IgD-negative memory B cell (primary cell): ENCODE measurements around the gene SESTD1. TPM values are rescaled to one million over a fixed set of nuclear protein-coding genes. Genes with fewer than 3 reads are reported as not detected.
"Not testable (repeated sequence)": the region's sequence is repeated elsewhere in the genome, so short reads cannot be mapped to it uniquely, and the experiment has no call there.

ENCODE experiments used
- H3K27ac Mint-ChIP-seq, 3 donors: one replicate each; pipeline ENCODE4 v1.8.0; 2020 to 2022; ENCODE audit warnings: mild to moderate bottlenecking in 3 of 3, mixed read lengths in 3 of 3, moderate library complexity in 1 of 3
- H3K27me3 Mint-ChIP-seq: one replicate; pipeline ENCODE4 v1.8.0; 2021; ENCODE audit warnings: mixed read lengths
- H3K36me3 Mint-ChIP-seq: one replicate; pipeline ENCODE4 v1.8.0; 2020; ENCODE audit warnings: mild to moderate bottlenecking, mixed read lengths
- H3K4me1 Mint-ChIP-seq, 3 donors: one replicate each; pipeline ENCODE4 v1.8.0; 2020 to 2022; ENCODE audit warnings: mixed read lengths in 3 of 3, mild to moderate bottlenecking in 1 of 3
- H3K4me3 Mint-ChIP-seq, 4 donors: one replicate each; pipeline ENCODE4 v1.8.0; 2020 to 2022; ENCODE audit warnings: mild to moderate bottlenecking in 4 of 4, mixed read lengths in 4 of 4, moderate library complexity in 3 of 4
- H3K9me3 Mint-ChIP-seq, 3 donors: one replicate each; pipeline ENCODE4 v1.8.0; 2020 to 2021; ENCODE audit warnings: mixed read lengths in 3 of 3, mild to moderate bottlenecking in 1 of 3
- polyA plus RNA-seq: library from polyadenylated mRNA; unstranded; fragments of 300-500 nt; fragmentation: Illumina TruSeq; gene quantifications from one replicate; pipeline ENCODE4 v1.2.3, GENCODE V29; 2021

The SESTD1 gene
- polyA plus RNA-seq, 1 donor from 2014 or later: 23.6 TPM

DNA sequence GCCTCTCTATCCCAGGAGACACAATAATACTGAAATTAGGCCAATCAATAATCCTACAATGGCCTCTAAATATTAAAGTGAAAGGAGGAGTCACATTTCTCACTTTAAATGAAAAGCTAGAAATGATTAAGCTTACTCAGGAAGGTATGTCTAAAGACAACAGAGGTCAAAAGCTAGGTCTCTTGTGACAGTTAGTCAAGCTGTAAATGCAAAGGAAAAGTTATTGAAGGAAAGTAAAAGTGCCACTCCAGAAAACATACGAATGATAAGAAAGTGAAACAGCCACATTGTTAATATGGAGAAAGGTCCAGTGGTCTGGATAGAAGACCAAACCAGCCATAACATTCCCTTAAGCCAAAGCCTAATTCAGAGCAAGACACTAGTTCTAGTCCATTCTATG lies 9.5 kb downstream of the SESTD1 start:
- Mint-ChIP-seq H3K4me3 (peak overlapping the region in 2 of 4 donors; percentile 53 to 61), H3K27me3 (no peaks in the 10 kb centered on the region), H3K4me1 (peaks cover 41 to 63% (median 57%) of the 10 kb centered on the region in 3 donors), H3K9me3 (peaks cover 0 to 10% (median 0%) of the 10 kb centered on the region in 3 donors), H3K27ac (peak overlapping the region in 2 of 3 donors; percentile 17 to 18), H3K36me3 (peaks cover under 1% of the 10 kb centered on the region)

DNA sequence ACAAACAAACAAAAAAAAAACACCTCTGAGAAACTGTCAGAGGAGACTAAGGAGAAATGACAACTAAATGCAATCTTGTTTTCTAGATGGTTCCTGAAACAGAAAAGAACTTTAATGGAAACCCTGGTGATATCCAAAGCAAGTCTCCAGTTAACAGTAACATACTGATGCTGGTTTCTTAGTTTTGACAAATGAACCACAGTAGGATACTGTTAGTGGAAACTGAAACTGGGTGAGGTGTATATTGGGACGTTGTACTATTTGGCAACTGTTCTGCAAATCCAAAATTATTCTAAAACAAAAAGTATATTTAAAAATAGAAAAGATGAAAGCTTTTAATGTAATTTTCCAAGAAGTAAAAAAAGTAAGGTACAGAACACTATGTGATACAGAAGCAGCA lies 11.4 kb downstream of the SESTD1 start:
- Mint-ChIP-seq H3K9me3 (peaks cover 0 to 11% (median 0%) of the 10 kb centered on the region in 3 donors), H3K4me3 (peak overlapping the region; percentile 41 to 89 (median 72)), H3K36me3 (peaks cover 3% of the 10 kb centered on the region), H3K4me1 (peaks cover 58 to 68% (median 67%) of the 10 kb centered on the region in 3 donors), H3K27me3 (no peaks in the 10 kb centered on the region), H3K27ac (peak overlapping the region in 2 of 3 donors; percentile 91 to 92)

DNA sequence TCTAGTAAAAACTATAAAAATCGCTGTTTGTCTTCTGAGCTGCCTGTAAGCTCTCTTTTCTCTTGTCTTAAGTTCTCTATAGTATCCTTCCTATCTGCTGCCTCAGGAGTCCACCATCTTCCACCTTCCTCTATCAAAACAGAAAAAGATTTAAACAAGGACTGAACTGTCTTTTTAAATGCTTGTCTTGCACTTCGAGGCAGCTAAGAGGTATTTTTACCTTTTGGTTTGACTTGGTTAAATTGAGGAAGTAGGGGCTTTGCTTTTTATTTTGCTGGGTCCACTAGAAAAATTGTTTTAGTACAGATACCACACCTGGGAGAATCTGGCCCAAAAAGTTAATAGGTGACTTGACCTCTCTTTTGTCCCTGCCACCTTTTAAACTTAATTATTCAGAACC lies 12.2 kb downstream of the SESTD1 start:
- Mint-ChIP-seq H3K4me3 (peak overlapping the region; percentile 41 to 89 (median 72)), H3K27ac (peak overlapping the region; percentile 89 to 92 (median 91)), H3K36me3 (peaks cover 6% of the 10 kb centered on the region), H3K27me3 (no peaks in the 10 kb centered on the region), H3K9me3 (peaks cover 0 to 11% (median 0%) of the 10 kb centered on the region in 3 donors), H3K4me1 (peaks cover 62 to 69% (median 68%) of the 10 kb centered on the region in 3 donors)

DNA sequence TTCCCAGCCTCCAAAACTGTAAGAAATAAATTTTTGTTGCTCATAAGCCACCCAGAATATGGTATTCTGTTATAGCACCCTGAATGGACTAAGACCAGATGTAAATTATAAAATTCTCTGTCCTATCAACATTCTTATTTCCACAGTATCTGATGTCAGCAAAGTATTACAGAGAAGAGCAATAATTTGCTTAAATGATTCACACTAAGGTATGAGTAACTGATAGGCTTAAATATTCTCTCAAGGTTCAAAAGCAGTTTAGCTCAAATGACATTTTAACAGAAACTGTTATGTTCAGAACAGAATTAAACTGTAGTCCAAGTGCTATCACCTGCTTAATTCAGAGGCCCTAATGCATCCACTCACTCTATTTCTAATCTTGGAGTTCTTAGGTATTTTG lies 12.8 kb downstream of the SESTD1 start:
- H3K9me3 Mint-ChIP-seq: peaks cover 0 to 11% (median 0%) of the 10 kb centered on the region in 3 donors
- peak overlapping the region in 3 of 4 donors; percentile 59 to 89 (median 85) for H3K4me3 Mint-ChIP-seq
- peaks cover 6% of the 10 kb centered on the region for H3K36me3 Mint-ChIP-seq
- H3K27me3 Mint-ChIP-seq: no peaks in the 10 kb centered on the region
- peak overlapping the region; percentile 89 to 92 (median 91) for H3K27ac Mint-ChIP-seq
- H3K4me1 Mint-ChIP-seq: peaks cover 62 to 70% (median 67%) of the 10 kb centered on the region in 3 donors

DNA sequence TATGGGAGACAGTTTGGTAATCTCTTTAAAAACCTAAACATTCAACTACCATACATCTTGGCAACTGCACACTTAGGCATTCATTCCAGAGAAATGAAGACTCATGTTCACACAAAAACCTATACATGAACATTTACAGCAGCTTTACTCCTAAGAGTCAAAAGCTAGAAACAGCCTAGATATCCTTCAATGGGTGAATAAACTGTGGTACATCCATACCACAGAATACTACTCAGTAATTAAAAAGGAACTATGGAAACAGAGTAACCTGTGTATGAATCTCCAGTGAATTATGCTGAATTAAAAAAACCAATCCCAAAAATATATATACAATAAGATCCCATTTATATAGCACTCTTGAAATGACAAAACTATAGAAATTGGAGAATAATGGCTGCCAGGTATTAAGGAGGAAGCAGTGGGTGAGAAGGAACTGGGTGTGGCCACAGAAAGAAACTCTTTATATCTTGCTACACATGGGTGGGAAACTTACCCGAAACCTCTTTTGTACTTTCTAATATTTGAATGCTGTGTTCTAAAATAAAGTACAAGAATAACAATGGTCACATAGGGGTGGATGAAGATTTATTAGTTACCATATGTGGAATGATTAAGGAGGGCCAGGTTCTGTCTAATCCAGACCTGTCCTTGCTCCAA lies 13.7 kb downstream of the SESTD1 start:
- H3K4me3 Mint-ChIP-seq: peak overlapping the region in 3 of 4 donors; percentile 70 to 89 (median 85)
- peaks cover 8% of the 10 kb centered on the region for H3K36me3 Mint-ChIP-seq
- H3K9me3 Mint-ChIP-seq: peaks cover 0 to 11% (median 2%) of the 10 kb centered on the region in 3 donors
- peaks cover 65 to 73% (median 70%) of the 10 kb centered on the region in 3 donors for H3K4me1 Mint-ChIP-seq
- no peaks in the 10 kb centered on the region for H3K27me3 Mint-ChIP-seq
- peak overlapping the region; percentile 39 to 80 (median 78) for H3K27ac Mint-ChIP-seq

DNA sequence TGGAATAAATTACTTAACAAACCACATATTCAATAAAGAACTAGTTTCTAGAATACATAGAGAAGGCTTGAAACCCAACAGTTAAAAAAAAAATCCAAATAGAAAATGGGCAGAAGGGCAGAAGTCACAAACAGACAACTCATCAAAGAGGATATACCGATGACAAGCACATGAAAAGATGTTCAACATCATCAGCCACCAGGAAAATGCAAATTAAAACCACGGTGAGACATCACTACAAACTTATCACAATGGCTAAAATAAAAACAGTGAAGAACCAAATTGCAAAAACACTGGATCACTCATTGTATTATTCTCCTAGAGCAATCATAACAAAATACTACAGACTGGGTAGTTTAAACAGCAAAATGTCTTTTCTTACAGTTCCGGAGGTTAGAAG lies 14.5 kb downstream of the SESTD1 start:
- peaks cover 8% of the 10 kb centered on the region for H3K36me3 Mint-ChIP-seq
- H3K9me3 Mint-ChIP-seq: peaks cover 0 to 11% (median 2%) of the 10 kb centered on the region in 3 donors
- peak overlapping the region; percentile 39 to 80 (median 58) for H3K27ac Mint-ChIP-seq
- peaks cover 63 to 70% (median 65%) of the 10 kb centered on the region in 3 donors for H3K4me1 Mint-ChIP-seq
- H3K27me3 Mint-ChIP-seq: no peaks in the 10 kb centered on the region
- peak overlapping the region; percentile 5 to 72 (median 46) for H3K4me3 Mint-ChIP-seq

DNA sequence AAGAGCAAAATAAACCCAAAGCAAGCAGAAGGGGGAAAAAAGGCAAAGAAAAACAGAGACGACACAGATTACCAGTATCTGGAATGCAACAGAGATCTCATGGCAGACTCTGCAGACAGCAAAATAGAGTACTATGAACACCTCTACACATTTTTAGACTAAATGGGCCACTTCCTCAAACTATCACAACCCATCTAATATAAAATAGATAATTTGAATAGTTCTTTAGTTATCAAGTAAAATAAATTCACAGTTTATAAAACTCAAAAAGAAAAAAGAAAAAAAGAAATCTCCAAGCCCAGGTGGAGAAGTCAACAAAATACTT lies 16.6 kb downstream of the SESTD1 start:
- Mint-ChIP-seq H3K27ac (peak overlapping the region in 1 of 3 donors; percentile 68), H3K27me3 (no peaks in the 10 kb centered on the region), H3K4me3 (peak overlapping the region in 1 of 4 donors; percentile 84), H3K9me3 (peaks cover 0 to 11% (median 2%) of the 10 kb centered on the region in 3 donors), H3K36me3 (peaks cover 9% of the 10 kb centered on the region), H3K4me1 (peaks cover 53 to 62% (median 57%) of the 10 kb centered on the region in 3 donors)

DNA sequence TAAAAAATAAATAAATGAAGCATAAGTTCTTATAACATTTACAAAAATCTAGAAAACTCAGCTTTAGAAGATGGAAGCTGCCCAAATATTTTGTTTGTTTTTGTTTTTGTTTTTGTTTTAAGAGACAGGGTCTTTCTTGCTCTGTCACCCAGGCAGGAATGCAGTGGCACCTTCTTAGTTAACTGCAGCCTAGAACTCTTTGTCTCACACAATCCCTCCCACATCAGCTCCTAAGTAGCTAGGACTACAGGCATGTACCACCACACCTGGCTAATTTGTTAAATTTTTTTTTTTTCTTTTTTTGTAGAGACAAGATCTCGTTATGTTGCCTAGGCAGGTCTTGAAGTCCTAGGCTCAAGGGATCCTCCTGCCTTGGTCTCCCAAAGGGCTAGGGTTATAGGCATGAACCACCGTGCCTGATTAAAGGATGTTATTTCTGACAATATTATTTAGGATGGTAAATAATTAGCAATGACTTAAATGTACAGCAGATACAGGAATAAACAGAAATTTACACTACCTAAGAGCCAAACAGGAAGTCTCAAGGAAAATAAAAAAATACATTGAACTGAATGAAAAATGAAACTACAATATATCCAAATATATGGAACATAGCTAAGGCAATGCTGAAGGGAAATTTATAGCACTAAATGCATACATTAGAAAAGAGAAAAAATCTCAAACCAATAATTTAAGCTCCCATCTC lies 17.2 kb downstream of the SESTD1 start:
- Mint-ChIP-seq H3K9me3 (peaks cover 0 to 11% (median 2%) of the 10 kb centered on the region in 3 donors), H3K4me3 (peak overlapping the region in 2 of 4 donors; percentile 21 to 84), H3K4me1 (peaks cover 49 to 62% (median 52%) of the 10 kb centered on the region in 3 donors), H3K27ac (peak overlapping the region in 1 of 3 donors; percentile 68), H3K36me3 (peaks cover 11% of the 10 kb centered on the region), H3K27me3 (no peaks in the 10 kb centered on the region)

DNA sequence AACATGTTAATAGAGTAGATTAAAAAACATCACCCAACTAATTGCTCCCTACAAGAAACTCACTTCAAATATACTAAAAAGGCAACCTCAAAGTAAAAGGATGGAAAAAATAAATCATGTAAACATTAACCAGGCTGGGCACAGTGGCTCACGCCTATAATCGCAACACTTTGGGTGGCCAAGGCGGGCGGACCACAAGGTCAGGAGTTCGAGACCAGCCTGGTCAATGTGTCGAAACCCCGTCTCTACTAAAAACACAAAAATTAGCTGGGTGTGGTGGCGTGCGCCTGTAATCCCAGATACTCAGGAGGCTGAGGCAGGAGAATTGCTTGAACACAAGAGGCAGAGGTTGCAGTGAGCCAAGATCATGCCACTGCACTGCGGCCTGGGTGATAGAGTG lies 18.8 kb downstream of the SESTD1 start:
- Mint-ChIP-seq H3K4me1 (peaks cover 42 to 57% (median 44%) of the 10 kb centered on the region in 3 donors), H3K36me3 (peaks cover 11% of the 10 kb centered on the region)
- not testable (repeated sequence) for H3K27me3 Mint-ChIP-seq, H3K9me3 Mint-ChIP-seq, H3K4me3 Mint-ChIP-seq, H3K27ac Mint-ChIP-seq

DNA sequence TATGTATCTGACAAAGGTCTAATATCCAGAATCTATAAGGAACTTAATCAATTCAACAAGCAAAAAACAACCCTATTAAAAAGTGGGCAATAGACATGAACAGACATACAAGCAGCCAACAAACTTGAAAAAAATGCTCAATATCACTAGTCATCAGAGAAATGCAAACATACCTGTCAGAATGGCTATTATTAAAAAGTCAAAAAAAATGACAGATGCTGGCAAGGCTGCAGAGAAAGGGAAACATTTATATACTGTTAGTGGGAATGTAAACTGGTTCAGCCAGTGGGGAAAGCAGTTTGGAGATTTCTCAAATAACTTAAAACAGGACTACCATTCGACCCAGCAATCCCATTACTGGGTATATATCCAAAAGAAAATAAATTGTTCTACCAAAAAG lies 21.6 kb downstream of the SESTD1 start:
- H3K4me1 Mint-ChIP-seq: peaks cover 24 to 48% (median 42%) of the 10 kb centered on the region in 3 donors

DNA sequence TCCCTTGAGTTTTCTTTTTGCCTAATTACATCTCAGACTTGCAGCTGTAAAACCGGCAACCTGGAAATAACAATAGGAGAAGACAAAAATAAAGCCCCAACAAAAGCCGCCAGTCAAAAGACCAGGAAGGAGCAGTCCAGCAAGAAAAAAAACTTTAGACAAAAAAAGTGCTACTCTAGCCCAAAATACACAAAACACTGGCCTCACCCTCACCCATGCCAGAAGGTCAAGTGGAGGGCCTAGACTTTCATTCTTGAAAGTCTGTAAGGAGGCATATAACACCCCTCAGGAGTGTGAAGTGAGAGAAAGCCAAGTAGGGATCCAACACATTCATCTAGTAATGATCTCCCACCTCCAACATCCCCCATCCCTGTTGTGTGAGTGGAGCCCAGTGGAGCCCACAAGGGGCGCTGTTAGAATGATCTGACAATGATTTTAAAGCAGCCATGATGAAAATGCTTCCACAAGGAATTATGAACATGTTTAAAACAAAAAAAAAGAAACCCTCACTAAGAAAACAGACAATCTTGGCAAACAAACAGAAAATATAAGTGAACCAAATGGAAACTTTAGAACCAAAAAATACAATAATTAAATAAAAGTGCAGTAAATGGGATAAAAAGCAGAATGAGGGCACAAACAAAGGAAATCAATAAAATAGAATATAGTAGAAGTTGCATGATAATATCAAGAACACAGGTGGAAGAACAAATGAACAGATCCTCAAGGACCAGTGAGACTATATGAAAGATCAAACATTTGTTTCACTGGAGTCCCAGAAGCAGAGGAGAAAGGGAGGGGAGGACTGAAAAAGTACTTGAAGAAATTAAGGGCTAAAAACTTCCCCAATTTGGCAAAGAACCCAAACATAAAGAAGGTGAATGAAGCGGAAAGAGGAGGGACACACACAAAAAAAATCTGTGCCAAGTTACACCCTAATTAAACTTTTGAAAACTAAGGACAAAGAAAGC lies 23.9 kb downstream of the SESTD1 start:
- peaks cover 17 to 38% (median 36%) of the 10 kb centered on the region in 3 donors for H3K4me1 Mint-ChIP-seq
- peak overlapping the region in 2 of 4 donors; percentile 43 to 56 for H3K4me3 Mint-ChIP-seq
- H3K9me3 Mint-ChIP-seq: peaks cover 0 to 6% (median 0%) of the 10 kb centered on the region in 3 donors
- H3K36me3 Mint-ChIP-seq: peaks cover 3% of the 10 kb centered on the region
- H3K27me3 Mint-ChIP-seq: no peaks in the 10 kb centered on the region
- H3K27ac Mint-ChIP-seq: peak overlapping the region in 1 of 3 donors; percentile 3

More for the DNA sequence above, 21.6 kb downstream of the SESTD1 start:
- H3K9me3 Mint-ChIP-seq: peaks cover 0 to 4% (median 2%) of the 10 kb centered on the region in 3 donors
- peaks cover 8% of the 10 kb centered on the region for H3K36me3 Mint-ChIP-seq
- H3K27me3 Mint-ChIP-seq: no peaks in the 10 kb centered on the region
- no peak overlapping the region for H3K27ac Mint-ChIP-seq
- no peak overlapping the region for H3K4me3 Mint-ChIP-seq

DNA sequence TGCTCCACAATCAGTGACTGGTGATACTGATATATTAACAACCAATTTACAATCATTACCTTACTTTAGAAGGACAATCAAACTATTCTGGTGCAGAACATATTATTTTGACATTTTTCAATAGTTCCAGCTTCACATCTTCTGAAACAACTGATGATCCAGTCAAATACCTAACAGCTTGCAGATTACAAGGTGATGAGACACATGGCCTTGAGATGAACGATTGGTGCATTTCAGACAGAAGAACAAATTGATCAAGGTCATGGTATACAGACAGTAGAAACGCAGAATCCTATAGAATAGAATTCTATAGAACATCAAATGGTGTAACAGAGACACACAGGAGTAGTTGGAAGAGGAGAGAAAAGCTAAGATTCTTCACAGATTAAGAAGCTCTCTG lies 24.8 kb downstream of the SESTD1 start:
- H3K27ac Mint-ChIP-seq: peak overlapping the region in 1 of 3 donors; percentile 12
- peaks cover 3% of the 10 kb centered on the region for H3K36me3 Mint-ChIP-seq
- H3K27me3 Mint-ChIP-seq: no peaks in the 10 kb centered on the region
- H3K4me1 Mint-ChIP-seq: peaks cover 21 to 42% (median 39%) of the 10 kb centered on the region in 3 donors
- no peak overlapping the region for H3K4me3 Mint-ChIP-seq
- peaks cover 0 to 6% (median 0%) of the 10 kb centered on the region in 3 donors for H3K9me3 Mint-ChIP-seq

DNA sequence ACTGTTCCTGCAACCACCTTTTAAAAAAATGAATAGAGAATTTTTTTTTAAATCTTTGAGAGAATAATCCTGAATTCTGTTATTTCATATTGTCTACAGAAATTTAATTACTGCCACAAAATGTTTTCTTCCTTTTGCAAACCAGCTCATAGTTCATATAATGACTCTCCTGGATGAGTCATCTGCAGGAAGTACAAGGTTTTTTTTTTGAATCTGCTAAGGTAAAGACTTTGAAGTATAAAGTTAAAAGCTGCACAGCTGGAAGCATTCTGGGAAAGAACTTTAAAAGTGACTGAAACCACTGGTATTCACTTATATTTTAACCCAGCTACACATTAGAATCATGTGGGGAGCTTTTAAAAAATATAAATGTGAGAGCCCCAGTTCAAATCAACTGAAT lies 25.4 kb downstream of the SESTD1 start:
- Mint-ChIP-seq H3K36me3 (peaks cover 3% of the 10 kb centered on the region), H3K4me1 (peaks cover 22 to 42% (median 39%) of the 10 kb centered on the region in 3 donors), H3K9me3 (peaks cover 0 to 6% (median 0%) of the 10 kb centered on the region in 3 donors), H3K4me3 (no peak overlapping the region), H3K27ac (no peak overlapping the region), H3K27me3 (no peaks in the 10 kb centered on the region)

DNA sequence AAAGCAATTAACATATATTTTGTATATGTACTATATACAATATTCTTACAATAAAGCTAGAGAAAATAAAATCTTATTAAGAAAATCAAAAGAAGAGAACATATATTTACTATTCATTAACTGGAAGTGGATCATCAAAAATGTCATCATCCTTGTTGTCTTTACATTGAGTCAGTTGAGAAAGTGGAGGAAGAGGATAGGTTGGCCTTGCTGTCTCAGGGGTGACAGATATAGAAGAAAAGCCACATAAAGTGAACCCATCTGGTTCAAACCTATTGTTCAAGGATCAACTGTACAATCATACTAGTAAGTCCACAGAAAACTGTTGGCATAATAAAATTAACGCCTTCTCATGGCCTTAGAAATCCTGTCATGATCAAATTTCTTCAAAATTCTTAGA lies 26.6 kb downstream of the SESTD1 start:
- H3K36me3 Mint-ChIP-seq: peaks cover 2% of the 10 kb centered on the region
- peaks cover 18 to 39% (median 35%) of the 10 kb centered on the region in 3 donors for H3K4me1 Mint-ChIP-seq
- H3K27me3 Mint-ChIP-seq: no peaks in the 10 kb centered on the region
- no peak overlapping the region for H3K27ac Mint-ChIP-seq
- no peak overlapping the region for H3K4me3 Mint-ChIP-seq
- H3K9me3 Mint-ChIP-seq: peaks cover 0 to 6% (median 0%) of the 10 kb centered on the region in 3 donors
